Thymus (tissue), 11 donors: Measurements from ENCODE around the gene PKP2. TPM values are rescaled to one million over a fixed set of nuclear protein-coding genes. Genes with fewer than 3 reads are reported as not detected.

Experiments used
- DNase-seq, 9 donors: peaks; one replicate each; pipeline ENCODE4 v3.0.0-alpha.2; 2013; ENCODE audit warnings: low spot score in 9 of 9, low read depth in 6 of 9, missing footprints in 1 of 9
- H3K27ac ChIP-seq, 2 donors: one replicate each; pipeline ENCODE4 v1.5.1; 2013; ENCODE audit warnings: control low read depth in 1 of 2, low read depth in 1 of 2, low read length in 1 of 2, mild to moderate bottlenecking in 1 of 2, moderate library complexity in 1 of 2
- H3K27me3 ChIP-seq, 2 donors: one replicate each; pipeline ENCODE4 v1.5.1; 2013; ENCODE audit warnings: low read length in 1 of 2; ENCODE audit not compliant: control insufficient read depth in 2 of 2, insufficient read depth in 1 of 2
- H3K36me3 ChIP-seq, 2 donors: one replicate each; pipeline ENCODE4 v1.5.1; 2013; ENCODE audit warnings: low read length in 1 of 2, mild to moderate bottlenecking in 1 of 2, moderate library complexity in 1 of 2; ENCODE audit not compliant: control insufficient read depth in 2 of 2, insufficient read depth in 2 of 2
- H3K4me1 ChIP-seq, 2 donors: one replicate each; pipeline ENCODE4 v1.5.1; 2013; ENCODE audit warnings: low read length in 2 of 2; ENCODE audit not compliant: control insufficient read depth in 2 of 2, insufficient read depth in 2 of 2
- H3K4me3 ChIP-seq, 2 donors: one replicate each; pipeline ENCODE4 v1.5.1; 2013; ENCODE audit warnings: low read length in 2 of 2, control low read depth in 1 of 2, mild to moderate bottlenecking in 1 of 2
- H3K9me3 ChIP-seq, 2 donors: one replicate each; pipeline ENCODE4 v1.5.1; 2013; ENCODE audit warnings: low read length in 1 of 2, mild to moderate bottlenecking in 1 of 2; ENCODE audit not compliant: control insufficient read depth in 2 of 2, insufficient read depth in 1 of 2
- WGBS: extraction: QIAGEN DNeasy Blood & Tissue Kit; methylation state at CpG from one replicate; pipeline ENCODE4 v1.1.7; 2013; 5-methylcytosine and 5-hydroxymethylcytosine counted together
- polyA plus RNA-seq: library from polyadenylated mRNA; stranded (reverse); fragments of 200-250 nt; gene quantifications from one replicate; pipeline ENCODE4 v1.2.3, GENCODE V29; 2013
- total RNA-seq: library from RNA; stranded (reverse); fragments of 120-200 nt; gene quantifications from one replicate; pipeline ENCODE4 v1.2.4, GENCODE V29; 2013
- donor health status: healthy.

PKP2 gene
- total and polyA plus RNA-seq, 2 donors, result 6.0 to 13.7 TPM

DNA sequence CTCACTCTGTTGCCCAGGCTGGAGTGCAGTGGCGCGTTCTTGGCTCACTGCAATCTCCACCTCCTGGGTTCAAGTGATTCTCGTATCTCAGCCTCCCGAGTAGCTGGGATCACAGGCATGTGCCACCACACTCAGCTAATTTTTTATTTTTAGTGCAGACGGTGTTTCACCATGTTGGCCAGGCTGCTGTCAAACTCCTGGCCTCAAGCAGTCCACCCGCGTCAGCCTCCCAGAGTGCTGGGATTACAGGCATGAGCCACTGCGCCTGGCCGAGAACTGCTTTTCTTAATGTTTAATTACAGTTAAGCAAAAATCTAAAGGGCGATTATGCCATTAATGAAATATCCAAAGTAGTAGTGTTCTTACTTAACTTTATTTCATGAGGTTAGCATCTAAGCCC lies 154.4 kb downstream of the PKP2 start:
- Histone ChIP-seq H3K9me3 (no peaks in the 10 kb centered on the region), H3K27me3 (no peaks in the 10 kb centered on the region), H3K27ac (no peak overlapping the region), H3K4me1 (no peaks in the 10 kb centered on the region), H3K4me3 (no peak overlapping the region), H3K36me3 (peaks cover 16 to 53% of the 10 kb centered on the region in 2 donors)
- no peak for DNase-seq
- 98% methylated on average over 10 of the region's 10 CpGs for WGBS

Other genes starting within 250 kb of the PKP2 start
- gene DNM1L, start 217.5 kb downstream of the PKP2 start, total RNA-seq, result 37.4 TPM
- 36.7 TPM for gene DNM1L, start 217.5 kb downstream of the PKP2 start, polyA plus RNA-seq
- 23.7 TPM for gene YARS2, start 140.9 kb downstream of the PKP2 start, total RNA-seq
- gene YARS2, start 140.9 kb downstream of the PKP2 start, polyA plus RNA-seq, result 21.0 TPM